Omental fat pad (tissue), 4 donors: ENCODE data around the gene SEMA3B. TPM values are rescaled to one million over a fixed set of nuclear protein-coding genes. Genes with fewer than 3 reads are reported as not detected.

Experiments
- ATAC-seq: fragments of 150-250 bp; one replicate; pipeline ENCODE4 v1.9.1; 2016; ENCODE audit warnings: mild to moderate bottlenecking, moderate library complexity; ENCODE audit not compliant: low FRiP score
- DNase-seq: peaks from one replicate; pipeline ENCODE4 v3.0.0-alpha.2; 2019; ENCODE audit warnings: low spot score
- total RNA-seq, 4 donors: library from RNA; depleted of rRNA; stranded (reverse); fragments of >200 nt; gene quantifications; one replicate each; pipeline ENCODE4 v1.1.0, GENCODE V29; 2016
- TF ChIP-seq, protein P1 (sequence below), 3 donors: fragments of 450-650 bp; IDR thresholded peaks; one replicate each; pipeline ENCODE4 v1.5.1; 2016 to 2017; ENCODE audit warnings: antibody characterized with exemption in 3 of 3, mild to moderate bottlenecking in 3 of 3, moderate library complexity in 2 of 3

The SEMA3B gene
- total RNA-seq, 4 donors from 2014 or later, result 14.2 to 94.1 (median 45.4) TPM

DNA sequence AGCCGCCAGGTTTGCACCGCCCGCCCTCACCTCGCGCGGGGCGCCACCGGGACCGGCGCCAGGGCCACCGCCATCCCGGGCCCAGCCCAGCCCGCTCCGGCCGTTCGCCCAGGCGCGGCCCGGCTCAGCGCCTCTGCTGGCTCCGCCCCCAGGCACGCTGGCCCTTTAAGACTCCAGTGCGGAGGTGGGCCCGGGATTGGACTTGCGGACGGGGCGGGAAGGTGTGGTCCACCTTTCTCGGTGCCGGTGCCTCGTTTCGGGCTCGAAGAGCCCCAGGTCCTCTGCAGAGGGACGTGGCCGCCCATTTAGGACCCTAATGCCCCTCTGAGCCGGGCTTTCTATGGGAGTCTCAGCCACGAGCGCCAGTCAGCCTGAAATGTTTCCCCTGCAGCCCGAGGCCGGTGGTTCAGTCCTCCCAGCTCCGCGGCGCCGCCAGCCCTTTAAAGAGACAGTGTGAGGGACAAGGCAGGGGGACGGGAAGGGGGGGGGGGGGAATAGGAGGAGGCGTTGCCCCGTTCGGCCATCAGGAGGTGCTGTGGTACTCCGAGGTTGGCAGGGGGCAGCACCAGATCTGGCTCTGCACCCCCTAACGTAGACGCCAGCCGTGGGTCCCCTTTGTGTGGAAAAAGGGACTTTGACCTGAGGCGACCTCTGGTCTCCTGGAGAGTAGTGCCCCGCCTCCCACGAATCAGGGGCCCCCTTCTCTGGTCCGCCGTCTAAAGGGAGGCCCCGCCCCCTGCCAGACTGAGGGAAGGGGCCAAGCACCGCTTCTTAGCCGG lies 52.6 kb downstream of the SEMA3B start:
- peak; percentile 67 for DNase-seq
- TF ChIP-seq, protein P1, sequence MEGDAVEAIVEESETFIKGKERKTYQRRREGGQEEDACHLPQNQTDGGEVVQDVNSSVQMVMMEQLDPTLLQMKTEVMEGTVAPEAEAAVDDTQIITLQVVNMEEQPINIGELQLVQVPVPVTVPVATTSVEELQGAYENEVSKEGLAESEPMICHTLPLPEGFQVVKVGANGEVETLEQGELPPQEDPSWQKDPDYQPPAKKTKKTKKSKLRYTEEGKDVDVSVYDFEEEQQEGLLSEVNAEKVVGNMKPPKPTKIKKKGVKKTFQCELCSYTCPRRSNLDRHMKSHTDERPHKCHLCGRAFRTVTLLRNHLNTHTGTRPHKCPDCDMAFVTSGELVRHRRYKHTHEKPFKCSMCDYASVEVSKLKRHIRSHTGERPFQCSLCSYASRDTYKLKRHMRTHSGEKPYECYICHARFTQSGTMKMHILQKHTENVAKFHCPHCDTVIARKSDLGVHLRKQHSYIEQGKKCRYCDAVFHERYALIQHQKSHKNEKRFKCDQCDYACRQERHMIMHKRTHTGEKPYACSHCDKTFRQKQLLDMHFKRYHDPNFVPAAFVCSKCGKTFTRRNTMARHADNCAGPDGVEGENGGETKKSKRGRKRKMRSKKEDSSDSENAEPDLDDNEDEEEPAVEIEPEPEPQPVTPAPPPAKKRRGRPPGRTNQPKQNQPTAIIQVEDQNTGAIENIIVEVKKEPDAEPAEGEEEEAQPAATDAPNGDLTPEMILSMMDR (IDR thresholded peaks at IDR 0.05), result peak in 1 of 3 donors; percentile 30
- peak; percentile 81 for ATAC-seq

DNA sequence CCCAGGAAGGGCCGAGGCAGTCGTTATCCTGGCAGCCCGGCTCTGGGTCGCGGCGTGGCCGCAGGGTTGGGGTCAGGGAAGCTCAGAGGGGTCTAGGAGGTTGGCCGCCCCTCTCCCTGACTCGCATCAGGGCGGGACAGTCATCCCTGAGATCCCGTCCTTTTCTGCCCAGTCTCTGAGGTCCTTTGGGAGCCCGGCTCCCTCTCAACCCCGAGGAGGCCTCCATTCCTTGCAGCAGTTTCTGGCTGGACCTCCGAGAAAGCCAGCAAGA lies 53.1 kb downstream of the SEMA3B start:
- ATAC-seq, result no peak
- DNase-seq, result no peak
- TF ChIP-seq, protein P1 (IDR thresholded peaks at IDR 0.05), result no peak

DNA sequence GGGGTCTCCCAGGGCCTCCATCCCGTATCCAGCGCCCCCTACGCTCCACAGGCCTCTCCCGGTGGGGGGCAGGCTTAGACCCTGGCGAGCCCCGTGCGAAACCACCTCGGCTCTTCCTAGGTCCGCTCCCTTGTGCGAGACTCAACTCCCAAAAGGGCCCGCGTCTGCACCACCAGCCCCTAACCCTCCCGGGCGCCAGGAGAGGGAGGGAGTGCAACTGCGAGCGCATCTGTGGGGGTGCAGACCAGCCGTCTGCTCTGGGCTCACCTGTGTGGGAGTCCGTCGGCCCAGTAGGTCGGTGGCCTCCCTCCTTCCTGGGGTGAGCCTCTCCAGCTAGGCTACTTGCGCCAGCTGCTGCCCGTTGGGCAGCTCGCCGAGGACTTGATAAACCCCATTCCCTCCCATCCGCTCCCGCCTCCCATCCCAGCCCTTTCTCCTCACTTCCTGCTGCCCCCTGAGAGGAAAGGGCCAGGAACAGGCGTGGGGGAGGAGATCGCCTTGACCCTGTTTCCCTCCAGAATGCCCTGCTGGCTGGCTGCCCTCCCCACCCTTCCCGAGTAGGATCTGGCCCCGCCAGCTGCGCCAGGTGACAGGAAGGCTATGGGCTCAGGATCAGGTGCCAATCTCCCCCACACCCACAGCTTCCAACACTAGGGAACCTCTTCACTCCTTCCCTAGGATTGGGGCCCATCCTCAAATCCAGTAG lies 53.6 kb downstream of the SEMA3B start, which contains the start of gene HYAL2:
TSS of gene HYAL2 (minus strand) at position 360 of the 706 bp plus-strand sequence. CDS start 2,256 bp downstream, outside the sequence.
- TF ChIP-seq, protein P1 (IDR thresholded peaks at IDR 0.05), result no peak
- ATAC-seq (no peak), DNase-seq (no peak)

DNA sequence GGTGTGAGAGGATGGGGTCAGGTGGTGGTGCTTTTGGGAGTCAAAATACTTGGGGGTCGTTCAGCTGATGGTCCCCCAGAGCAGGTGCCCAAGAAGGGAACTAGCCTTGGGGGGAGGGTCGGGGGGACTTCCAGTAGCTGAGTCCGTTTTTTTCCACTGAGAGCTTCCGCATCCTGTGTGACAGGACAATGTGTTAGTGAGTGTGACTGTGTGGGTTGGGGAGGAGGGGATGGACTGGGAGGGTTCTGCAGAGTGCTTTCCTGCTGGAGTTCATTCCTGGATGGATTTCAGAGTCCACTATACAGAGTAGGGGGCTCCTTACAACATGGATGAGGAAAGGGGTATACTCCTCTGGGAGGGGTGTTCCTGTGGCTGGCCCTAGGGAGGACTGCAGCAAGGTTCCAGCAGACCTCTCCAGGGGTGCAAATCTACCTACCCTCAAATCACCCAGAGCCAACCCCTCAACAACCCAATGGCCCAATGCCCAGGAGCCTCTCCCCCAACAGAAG lies 54.2 kb downstream of the SEMA3B start:
- DNase-seq (no peak), ATAC-seq (no peak)
- TF ChIP-seq, protein P1 (IDR thresholded peaks at IDR 0.05), result no peak

DNA sequence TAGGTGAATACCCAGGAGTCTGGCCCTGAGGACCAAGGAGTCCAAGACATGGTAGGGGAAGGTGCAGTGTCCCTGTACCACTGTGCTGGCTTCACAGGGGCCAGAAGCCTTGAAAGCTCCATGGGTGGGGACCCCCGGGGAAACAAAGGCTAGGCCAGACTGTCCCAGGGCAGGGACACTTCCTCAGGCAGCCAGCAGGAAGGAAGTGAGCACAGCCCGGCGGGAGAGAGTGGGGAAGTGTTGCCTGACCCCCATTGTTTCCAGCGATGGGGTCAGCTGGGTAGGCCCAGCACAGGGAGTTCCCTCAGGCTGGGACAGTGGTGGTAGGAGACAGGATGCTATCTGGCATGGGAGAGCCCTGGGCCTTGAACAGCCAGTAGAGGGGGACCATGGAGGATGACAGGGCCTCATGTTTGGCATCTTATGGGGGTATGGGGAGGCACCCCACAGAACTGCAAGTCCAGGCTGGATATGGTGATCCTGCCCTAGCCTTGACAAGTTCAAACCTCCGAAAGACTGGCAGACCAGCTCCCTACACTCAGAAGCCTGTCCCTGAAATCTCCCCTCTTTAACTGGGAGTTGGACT lies 54.8 kb downstream of the SEMA3B start:
- ATAC-seq, result no peak
- TF ChIP-seq, protein P1 (IDR thresholded peaks at IDR 0.05), result no peak
- DNase-seq, result no peak

DNA sequence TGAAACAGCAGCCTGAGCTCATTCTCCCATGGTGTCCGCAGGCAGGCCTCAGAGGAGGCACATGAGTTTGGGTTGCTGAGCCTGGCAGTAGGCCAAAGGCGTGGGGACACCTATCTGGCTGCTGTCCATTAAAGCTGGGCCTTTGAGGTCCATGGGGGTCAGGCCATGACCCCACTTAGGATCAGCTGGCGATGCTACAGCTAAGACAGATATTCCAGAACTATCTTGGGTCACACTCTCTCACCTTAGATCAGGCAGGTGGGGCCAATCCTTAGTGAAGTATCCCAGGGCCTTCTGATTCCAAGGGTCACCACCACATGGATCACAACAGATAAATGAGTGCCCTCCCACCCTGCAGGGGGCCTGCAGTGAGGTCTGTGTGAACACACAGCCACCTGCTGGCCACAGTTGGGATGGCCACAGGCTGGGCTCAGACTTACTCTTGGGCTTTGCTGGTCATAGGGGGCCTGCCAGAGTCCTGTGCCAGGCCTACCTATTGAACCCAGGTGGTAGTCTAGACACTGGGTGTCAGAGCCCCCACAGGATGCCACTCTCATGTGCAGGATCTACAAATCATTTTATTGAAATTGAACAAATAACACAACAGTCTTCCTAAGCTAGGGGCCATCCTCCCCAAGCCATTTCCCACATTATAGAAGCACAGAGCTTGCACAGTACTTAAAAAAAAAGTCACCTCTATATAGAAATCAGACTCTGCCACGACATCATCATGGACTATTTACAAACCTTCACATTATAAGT lies 55.6 kb downstream of the SEMA3B start:
- peak; percentile 77 for DNase-seq
- ATAC-seq, result no peak
- TF ChIP-seq, protein P1 (IDR thresholded peaks at IDR 0.05), result peak in 2 of 3 donors; percentile 79 to 84
